ENCODE data around the gene CDC14A.

Gene CDC14A

DNA sequence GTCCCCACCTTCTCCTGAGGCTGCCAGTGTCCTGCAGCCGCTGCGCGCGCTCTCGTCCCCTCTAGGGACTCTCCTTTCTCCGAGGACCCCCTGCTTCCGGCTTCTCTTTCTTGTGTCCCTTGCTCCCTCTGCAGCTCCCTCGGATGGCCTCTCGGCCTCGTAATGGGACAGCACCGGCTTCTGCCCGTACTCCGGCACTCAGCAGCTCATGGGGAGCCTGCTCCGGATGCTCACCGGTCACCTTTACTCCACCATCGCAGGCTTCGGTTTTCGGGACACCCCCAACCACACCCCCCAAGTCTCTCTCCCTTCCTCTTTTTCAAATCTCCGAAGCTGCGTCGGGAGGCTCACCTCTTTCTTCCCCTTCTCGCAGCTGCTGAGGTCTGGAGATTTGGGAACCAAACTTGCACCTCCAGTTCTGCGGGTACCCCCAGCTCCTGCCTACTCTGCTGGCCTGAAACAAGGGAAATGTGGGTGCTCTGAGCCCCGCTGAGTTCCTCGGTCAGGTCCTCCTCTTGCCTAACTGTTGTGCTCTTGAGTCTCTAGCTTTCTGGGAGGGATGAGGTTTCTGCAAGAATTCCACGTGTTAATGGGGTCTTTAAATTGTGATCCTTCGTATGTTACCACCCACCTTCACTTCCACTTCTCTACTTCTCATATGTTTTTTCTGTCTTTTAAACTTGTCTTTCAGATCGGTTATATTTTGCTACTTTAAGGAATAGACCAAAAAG lies 930 bp downstream of the CDC14A start:
- H3K27ac ChIP-seq, result peak overlapping the region; percentile 61
- DNase-seq, result peak; percentile 49
- H3K4me3 ChIP-seq (ENCODE audit: low read depth, low read length), result peak overlapping the region; percentile 73
- no peaks in the 10 kb centered on the region for H3K27me3 ChIP-seq (ENCODE audit: insufficient read depth, low read depth, severe bottlenecking)
- H3K9me3 ChIP-seq (ENCODE audit: severe bottlenecking), result no peaks in the 10 kb centered on the region
- no peaks in the 10 kb centered on the region for H3K36me3 ChIP-seq
- TF ChIP-seq, protein P1, sequence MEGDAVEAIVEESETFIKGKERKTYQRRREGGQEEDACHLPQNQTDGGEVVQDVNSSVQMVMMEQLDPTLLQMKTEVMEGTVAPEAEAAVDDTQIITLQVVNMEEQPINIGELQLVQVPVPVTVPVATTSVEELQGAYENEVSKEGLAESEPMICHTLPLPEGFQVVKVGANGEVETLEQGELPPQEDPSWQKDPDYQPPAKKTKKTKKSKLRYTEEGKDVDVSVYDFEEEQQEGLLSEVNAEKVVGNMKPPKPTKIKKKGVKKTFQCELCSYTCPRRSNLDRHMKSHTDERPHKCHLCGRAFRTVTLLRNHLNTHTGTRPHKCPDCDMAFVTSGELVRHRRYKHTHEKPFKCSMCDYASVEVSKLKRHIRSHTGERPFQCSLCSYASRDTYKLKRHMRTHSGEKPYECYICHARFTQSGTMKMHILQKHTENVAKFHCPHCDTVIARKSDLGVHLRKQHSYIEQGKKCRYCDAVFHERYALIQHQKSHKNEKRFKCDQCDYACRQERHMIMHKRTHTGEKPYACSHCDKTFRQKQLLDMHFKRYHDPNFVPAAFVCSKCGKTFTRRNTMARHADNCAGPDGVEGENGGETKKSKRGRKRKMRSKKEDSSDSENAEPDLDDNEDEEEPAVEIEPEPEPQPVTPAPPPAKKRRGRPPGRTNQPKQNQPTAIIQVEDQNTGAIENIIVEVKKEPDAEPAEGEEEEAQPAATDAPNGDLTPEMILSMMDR (IDR thresholded peaks at IDR 0.05; ENCODE audit: low read depth, low read length), result no peak

DNA sequence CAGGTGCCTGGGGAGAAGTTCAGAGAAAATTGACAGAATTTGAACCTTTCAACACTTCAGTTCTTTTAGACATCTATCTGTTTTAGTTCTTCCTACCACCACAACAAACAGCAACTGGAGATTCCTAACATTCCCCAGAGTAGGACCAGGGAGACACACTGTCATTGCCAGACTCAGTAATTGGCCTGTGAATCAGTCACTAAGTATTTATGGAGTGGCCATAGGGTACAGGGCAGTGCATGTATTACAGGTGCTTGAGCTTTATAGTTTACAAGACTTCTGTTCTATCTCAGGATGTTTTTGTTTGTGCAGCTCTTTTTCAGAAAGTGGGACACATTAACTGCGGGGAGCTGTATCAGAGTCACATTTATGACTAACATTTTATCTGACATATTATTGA lies 1.7 kb downstream of the CDC14A start:
- no peaks in the 10 kb centered on the region for H3K9me3 ChIP-seq (ENCODE audit: severe bottlenecking)
- no peak for DNase-seq
- no peak overlapping the region for H3K4me3 ChIP-seq (ENCODE audit: low read depth, low read length)
- no peaks in the 10 kb centered on the region for H3K27me3 ChIP-seq (ENCODE audit: insufficient read depth, low read depth, severe bottlenecking)
- TF ChIP-seq, protein P1 (IDR thresholded peaks at IDR 0.05; ENCODE audit: low read depth, low read length), result no peak
- no peak overlapping the region for H3K27ac ChIP-seq
- no peaks in the 10 kb centered on the region for H3K36me3 ChIP-seq

DNA sequence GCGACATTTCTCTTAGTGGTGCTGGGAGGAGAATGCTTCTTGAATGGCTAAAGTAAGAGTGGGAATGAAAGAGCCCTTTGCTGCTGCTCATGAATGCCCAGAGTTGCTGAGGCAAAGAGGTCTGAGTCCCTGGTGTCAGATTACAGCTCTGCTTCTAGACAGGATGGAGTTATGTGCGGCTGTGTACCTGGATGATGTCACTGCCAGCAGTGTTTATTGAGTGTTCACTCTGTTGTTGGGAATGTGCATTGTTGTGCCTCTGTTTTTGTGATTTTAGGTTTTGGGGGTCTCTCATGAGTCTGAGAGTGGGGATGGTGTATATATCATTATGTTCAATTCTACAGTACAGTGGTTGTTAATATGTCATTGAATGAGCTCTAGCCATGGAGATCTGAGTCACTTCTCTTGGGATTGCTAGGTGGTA lies 2.7 kb downstream of the CDC14A start:
- Histone ChIP-seq H3K9me3 (ENCODE audit: severe bottlenecking) (no peaks in the 10 kb centered on the region), H3K4me3 (ENCODE audit: low read depth, low read length) (no peak overlapping the region), H3K27ac (no peak overlapping the region), H3K36me3 (no peaks in the 10 kb centered on the region), H3K27me3 (ENCODE audit: insufficient read depth, low read depth, severe bottlenecking) (no peaks in the 10 kb centered on the region)
- TF ChIP-seq, protein P1 (IDR thresholded peaks at IDR 0.05; ENCODE audit: low read depth, low read length), result no peak
- peak; percentile 24 for DNase-seq

DNA sequence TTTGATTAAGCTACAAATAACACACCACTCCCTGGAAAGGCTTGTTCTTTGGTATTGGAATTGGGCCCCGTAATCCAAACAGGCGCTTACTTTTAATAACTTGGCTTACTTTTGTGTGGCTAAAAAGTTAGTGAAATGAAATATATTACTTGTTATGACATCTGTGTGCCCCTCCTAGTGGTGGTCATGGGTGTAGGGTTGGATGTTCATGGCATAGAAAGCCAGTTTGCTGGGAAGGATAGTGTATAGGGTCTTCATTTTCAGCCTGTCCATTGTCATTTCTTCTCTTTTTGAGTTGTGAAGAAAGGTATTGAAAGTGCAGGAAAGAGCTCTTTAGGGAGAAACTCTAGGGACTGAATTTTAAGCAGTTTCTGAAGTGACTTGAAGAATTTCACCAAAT lies 5.9 kb downstream of the CDC14A start:
- Histone ChIP-seq H3K27me3 (ENCODE audit: insufficient read depth, low read depth, severe bottlenecking) (no peaks in the 10 kb centered on the region), H3K36me3 (no peaks in the 10 kb centered on the region), H3K9me3 (ENCODE audit: severe bottlenecking) (no peaks in the 10 kb centered on the region), H3K4me3 (ENCODE audit: low read depth, low read length) (no peak overlapping the region), H3K27ac (no peak overlapping the region)
- TF ChIP-seq, protein P1 (IDR thresholded peaks at IDR 0.05; ENCODE audit: low read depth, low read length), result no peak
- no peak for DNase-seq

DNA sequence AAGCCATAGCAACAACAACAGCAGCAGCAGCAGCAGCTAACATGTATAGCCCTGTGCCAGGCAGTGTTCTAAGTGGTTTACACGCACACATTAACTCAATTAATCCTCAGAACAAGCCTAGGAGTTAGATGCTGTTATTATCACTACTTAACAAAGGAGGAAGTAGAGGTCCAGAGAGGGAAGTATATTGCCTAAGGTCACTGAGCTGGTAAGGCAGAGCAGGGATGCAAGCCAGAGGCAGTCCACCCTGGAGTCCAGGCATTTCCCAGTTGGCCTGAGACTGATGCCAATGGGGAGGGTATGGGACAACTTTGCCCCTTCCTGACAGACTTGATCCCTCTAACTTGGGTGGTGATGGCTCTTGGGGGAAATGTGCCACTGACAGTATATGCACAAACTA lies 6.8 kb downstream of the CDC14A start:
- Histone ChIP-seq H3K9me3 (ENCODE audit: severe bottlenecking) (no peaks in the 10 kb centered on the region), H3K27ac (no peak overlapping the region), H3K4me3 (ENCODE audit: low read depth, low read length) (no peak overlapping the region), H3K27me3 (ENCODE audit: insufficient read depth, low read depth, severe bottlenecking) (no peaks in the 10 kb centered on the region), H3K36me3 (no peaks in the 10 kb centered on the region)
- TF ChIP-seq, protein P1 (IDR thresholded peaks at IDR 0.05; ENCODE audit: low read depth, low read length), result no peak
- no peak for DNase-seq

Measured in WERI-Rb-1 (cell line).